ENCODE results near the gene CACTIN.
"Not testable (repeated sequence)": the region's sequence is repeated elsewhere in the genome, so short reads cannot be mapped to it uniquely, and the experiment has no call there.

CACTIN gene

DNA sequence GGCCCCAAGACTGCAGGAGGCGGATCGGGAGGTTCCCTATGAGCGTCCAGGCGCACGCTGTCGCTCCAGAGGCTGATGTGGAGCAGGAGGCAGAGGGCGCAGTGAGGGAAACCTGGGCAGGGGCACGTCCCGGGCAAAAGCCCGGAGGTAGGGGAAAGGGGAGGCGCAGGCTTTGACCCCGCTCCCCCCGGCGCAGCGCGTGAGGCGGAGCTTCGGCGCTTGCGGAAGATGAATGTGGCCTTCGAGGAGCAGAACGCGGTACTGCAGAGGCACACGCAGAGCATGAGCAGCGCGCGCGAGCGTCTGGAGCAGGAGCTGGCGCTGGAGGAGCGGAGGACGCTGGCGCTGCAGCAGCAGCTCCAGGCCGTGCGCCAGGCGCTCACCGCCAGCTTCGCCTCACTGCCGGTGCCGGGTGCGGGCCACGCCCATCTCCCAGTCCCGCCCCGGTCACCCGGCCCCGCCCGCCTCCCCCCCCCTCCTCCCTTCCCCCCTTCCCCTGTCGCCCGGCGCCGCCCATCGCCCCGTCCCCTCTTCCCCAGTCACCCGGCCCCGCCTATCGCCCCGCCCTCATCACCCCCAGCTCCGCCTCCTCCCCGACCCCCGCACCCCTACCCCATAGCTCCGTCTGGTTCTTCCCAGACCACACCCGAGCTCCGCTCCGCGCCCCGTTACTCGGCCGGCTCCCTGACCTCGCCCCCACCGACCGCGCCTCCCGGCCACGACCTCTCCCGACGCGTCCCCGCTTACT lies 49.7 kb downstream of the CACTIN start:
- no peak for TF ChIP-seq ZNF274 (IDR thresholded peaks at IDR 0.05; ENCODE audit: low read depth, low read length)
- H3K4me3 ChIP-seq (ENCODE audit: low read length), result no peak overlapping the region

DNA sequence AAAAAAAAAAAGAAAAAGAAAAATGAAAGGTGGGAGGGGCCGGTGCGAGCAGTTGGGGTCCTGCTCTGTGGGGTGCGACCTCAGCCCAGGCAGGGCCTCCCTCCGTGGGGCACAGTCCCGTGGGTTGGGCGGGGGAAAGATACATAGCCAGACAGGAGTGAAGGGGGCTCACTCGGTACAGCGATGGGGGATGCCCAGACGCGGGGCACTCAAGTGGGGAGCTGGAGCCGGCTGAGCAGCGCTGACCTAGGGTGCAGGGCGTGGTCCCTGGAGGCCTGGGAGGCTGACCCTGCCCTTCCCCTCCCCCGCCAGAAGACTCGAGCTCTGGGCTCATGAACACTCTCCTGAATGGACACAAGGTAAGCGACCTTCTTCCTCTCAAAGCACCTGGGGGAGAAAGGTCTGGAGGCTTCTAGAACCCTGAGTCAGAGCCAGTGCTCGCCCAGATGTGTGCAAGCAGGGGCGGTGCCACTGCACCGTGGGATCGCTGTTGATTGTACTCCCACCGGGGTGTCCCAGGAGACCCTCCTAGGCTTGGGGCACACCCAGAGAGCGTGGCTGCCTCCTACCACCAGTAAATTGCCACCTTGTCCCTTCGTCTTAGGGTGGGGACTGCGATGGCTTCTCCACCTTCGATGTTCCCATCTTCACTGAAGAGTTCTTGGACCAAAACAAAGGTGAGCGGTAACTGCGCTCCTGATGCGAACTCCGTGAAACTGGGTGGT lies 50.5 kb downstream of the CACTIN start:
- no peak for TF ChIP-seq ZNF274 (IDR thresholded peaks at IDR 0.05; ENCODE audit: low read depth, low read length)
- no peak overlapping the region for H3K4me3 ChIP-seq (ENCODE audit: low read length)

DNA sequence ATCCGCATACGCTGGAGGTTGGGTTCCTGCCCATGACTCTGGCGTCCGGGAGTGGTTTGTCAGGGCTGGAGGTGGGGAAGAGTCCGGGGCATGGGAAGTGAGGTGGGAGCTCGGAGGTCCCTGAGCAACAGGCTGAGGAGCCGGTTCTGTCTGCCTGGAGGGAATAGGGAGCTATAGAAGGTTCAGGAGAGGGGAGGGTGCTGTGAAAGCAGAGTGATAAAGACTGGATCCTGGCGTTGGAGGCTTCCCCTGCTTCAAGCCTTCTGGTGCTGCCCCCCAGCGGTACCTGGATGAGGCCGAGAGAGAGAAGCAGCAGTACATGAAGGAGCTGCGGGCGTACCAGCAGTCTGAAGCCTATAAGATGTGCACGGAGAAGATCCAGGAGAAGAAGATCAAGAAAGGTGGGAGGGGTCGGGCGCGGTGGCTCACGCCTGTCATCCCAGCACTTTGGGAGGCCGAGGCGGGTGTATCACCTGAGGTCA lies 51.3 kb downstream of the CACTIN start:
- H3K4me3 ChIP-seq (ENCODE audit: low read length), result no peak overlapping the region
- no peak for TF ChIP-seq ZNF274 (IDR thresholded peaks at IDR 0.05; ENCODE audit: low read depth, low read length)

DNA sequence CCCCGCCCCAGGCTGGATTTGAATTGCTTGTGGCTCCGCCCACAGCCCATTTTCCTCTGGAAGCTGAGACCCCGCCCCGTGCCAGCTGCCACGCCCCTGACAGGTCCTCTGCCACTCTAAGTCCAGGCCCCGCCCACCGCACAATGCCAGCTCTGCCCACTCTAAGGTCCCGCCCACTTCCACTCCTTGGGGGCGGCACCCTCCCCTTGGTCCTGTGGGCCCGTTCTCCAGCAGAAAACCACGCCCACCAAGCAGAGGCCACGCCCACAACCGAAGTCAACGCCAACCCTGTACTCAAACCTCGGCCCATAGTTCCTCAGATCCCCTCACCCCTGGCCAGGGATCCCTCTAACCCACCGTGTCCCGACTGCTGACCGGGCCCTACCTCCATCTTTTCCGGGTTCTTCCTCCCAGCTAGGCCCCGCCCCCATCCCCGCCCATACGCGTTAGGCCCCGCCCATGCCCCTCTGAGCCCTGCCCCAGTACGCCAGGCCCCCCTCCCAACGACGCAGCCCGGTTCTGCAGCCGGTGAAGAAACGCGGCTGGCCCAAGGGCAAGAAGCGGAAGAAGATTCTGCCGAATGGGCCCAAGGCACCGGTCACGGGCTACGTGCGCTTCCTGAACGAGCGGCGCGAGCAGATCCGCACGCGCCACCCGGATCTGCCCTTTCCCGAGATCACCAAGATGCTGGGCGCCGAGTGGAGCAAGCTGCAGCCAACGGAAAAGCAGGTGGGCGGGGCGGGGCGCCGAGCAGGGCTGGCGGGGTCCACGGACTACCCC lies 52.5 kb downstream of the CACTIN start:
- H3K4me3 ChIP-seq (ENCODE audit: low read length), result peak overlapping the region; percentile 92; the same call in 1 of the 2 replicates
- TF ChIP-seq ZNF274 (IDR thresholded peaks at IDR 0.05; ENCODE audit: low read depth, low read length), result no peak

DNA sequence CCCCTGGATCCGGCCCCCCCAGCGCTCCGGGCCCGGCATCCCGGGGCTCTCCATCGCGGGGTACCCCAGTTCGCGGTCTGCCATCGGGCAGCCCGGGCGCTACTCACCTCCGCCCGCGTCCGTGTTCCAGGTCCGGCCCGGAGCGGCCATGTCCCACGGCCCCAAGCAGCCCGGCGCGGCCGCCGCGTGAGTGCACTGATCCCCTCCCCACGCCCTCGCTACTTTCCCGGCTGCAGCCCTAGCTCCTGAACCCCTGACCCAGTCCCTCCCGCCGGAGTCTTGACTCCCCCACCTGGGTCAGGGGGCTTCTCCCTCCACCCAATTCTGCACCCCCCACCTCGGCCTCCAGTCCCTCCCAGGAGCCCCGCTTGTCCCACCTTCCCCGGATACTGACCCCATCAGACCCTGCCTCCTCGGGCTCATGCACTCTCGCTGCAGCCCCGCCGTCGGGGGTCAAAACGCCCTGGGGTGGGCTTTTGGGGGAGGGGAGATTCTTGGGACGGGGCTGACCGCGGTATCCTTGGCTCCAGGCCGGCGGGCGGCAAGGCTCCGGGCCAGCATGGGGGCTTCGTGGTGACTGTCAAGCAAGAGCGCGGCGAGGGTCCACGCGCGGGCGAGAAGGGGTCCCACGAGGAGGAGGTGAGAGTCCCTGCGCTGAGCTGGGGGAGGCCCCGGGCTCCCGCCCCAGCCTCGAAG lies 53.3 kb downstream of the CACTIN start:
- no peak for TF ChIP-seq ZNF274 (IDR thresholded peaks at IDR 0.05; ENCODE audit: low read depth, low read length)
- H3K4me3 ChIP-seq (ENCODE audit: low read length), result peak overlapping the region; percentile 92

DNA sequence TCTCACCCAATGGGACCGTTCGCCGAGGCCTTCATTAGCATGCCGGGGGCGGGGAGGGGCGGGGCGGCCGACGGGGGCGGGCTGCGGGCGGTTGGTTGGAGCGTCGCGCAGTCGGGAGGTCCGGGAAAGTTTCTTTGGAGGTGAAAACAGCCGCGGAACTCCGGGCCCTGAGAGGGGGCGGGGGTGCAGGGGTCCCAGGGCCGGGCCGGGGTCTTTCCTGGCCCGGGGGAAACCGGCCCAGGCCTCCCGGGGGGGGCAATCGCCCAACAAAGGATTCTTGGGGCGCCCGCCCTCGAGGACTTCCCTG lies 53.8 kb downstream of the CACTIN start, which contains the start of gene HMG20B:
Gene HMG20B (plus strand): TSS at position 90 of the 307 bp plus-strand sequence. CDS start 366 bp downstream, outside the sequence.
- no peak for TF ChIP-seq ZNF274 (IDR thresholded peaks at IDR 0.05; ENCODE audit: low read depth, low read length)
- peak within 1 kb of the TSS; percentile 92 for H3K4me3 ChIP-seq (ENCODE audit: low read length)

DNA sequence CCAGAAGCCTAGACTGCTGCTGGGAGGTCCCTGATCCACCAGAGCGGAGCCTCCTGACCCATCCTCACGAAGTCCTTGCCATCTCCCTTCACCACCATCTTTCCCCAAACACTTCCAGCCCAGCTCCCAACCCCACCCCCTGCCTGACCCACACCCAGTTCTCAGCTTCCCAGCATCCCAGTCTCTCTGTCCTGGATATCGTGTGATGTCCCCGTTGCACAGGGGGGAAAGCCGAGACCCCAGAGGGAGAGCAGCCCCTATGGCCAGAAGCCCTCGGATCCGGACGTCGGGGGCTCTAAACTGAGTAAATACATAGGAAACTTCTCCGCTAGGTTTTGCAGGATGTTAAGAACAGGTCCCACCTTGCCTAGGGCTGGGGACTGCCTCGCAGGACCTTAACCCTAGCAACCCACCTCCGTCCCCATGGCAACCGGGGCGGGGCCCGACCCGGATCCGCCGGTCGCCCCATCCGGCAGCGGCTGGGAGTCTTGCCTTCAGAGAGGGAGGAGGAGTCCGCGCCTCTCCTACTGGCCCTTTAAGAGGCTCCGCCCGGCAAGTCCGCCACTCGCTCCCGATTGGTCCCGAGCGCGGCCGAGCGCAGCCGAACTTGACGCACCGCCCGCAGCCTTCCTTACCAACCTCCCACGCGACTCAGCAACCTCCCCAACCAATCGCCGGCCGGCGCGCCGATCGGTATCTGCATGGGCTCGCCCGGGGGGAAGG lies 54.3 kb downstream of the CACTIN start:
- peak overlapping the region; percentile 41; the same call in 1 of the 2 replicates for H3K4me3 ChIP-seq (ENCODE audit: low read length)
- no peak for TF ChIP-seq ZNF274 (IDR thresholded peaks at IDR 0.05; ENCODE audit: low read depth, low read length)

DNA sequence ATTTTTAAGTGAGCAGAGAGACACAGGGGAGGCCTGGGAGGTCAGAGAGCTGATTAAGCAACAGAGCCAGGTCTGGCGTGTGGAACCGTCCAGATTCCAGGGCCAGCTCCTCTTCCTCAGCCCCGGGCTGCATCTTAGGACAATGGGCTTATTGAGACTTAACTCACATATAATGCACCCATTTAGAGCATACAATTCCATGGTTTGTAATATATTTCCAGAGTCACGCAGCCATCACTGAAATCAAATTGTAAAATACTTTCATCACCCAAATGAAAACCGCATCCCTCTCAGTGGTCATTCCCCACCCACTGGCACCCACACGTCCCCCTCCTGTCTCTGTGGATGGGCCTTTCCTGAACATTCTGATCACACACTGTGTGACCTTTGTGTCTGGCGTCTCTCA lies 56.0 kb downstream of the CACTIN start:
- TF ChIP-seq ZNF274 (IDR thresholded peaks at IDR 0.05; ENCODE audit: low read depth, low read length), result no peak

DNA sequence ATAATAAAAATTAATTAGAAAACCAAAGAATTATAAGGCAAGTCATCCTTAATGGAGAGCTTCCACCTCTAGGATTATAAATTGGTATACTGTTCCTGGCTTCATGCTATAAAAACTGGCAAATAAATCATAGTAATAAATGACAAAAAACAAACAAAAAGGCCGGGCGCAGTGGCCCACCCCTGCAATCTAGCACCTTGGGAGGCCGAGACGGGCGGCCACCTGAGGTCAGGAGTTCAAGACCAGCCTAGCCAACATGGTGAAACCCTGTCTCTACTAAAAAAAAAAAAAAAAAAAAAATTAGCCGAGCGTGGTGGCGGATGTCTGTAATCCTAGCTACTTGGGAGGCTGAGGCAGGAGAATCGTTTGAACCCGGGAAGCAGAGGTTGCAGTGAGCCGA lies 56.5 kb downstream of the CACTIN start:
- not testable (repeated sequence) for H3K4me3 ChIP-seq (ENCODE audit: low read length)

More for the DNA sequence above, 56.0 kb downstream of the CACTIN start:
- no peak overlapping the region for H3K4me3 ChIP-seq (ENCODE audit: low read length)

DNA sequence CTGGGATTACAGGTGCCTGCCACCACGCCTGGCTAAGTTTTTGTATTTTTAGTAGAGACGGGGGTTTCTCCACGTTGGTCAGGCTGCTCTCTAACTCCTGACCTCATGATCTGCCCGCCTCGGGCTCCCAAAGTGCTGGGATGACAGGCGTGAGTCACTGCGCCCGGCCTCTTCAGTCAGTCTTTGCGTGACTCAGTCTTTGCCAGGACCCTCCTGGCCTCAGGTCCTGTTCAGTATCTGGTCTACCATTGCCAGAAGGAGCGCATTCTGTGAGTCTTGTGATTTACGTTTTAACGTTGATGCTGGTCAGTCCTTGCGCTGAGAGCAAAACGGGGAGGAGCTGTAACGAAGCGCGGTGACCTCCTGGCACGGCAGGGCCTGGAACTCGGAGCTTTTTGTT lies 61.5 kb downstream of the CACTIN start:
- no peak overlapping the region for H3K4me3 ChIP-seq (ENCODE audit: low read length)
- TF ChIP-seq ZNF274 (IDR thresholded peaks at IDR 0.05; ENCODE audit: low read depth, low read length), result no peak

DNA sequence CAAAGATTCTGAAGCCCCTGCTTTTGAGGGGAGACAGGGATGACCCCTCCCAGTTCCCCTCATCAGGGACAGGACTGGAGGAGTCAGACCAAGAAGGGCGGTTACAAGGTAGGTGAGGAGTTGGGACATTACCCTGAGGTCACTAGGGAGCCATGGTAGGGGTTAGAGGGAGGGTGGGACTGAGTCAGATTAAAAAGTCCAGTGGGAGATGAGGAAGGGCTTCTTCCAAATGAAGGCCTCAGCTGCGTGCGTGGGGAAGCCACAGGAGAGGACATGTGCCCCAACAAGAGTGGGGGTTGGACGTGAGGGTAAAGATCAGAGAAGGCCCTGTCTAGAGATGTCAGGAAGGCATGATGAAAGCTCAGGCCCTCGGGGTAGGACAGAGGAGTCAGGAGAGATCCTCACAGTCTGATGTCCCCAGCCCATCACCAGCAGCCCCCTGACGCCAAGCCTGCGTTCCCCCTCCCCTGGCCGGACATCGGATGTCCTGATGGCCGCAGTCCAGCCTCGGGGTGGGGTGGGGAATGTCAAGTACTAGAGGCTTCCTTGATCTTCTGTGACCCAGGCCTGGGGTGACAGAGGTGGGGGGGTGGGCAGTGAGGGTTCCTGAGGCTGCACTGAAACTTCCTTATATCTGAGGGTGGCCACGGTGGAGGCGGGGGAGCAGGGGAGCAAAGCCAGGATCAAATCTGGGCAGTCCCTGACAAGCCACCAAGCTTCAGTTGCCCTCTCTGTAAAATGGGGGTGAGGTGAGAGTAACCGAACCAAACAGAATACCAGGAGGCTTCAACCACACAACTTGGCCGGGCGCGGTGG lies 62.7 kb downstream of the CACTIN start:
- no peak for TF ChIP-seq ZNF274 (IDR thresholded peaks at IDR 0.05; ENCODE audit: low read depth, low read length)
- H3K4me3 ChIP-seq (ENCODE audit: low read length), result no peak overlapping the region
